HG02884 (cell line): ENCODE results near the gene BCAP31.
"Not testable (repeated sequence)": the region's sequence is repeated elsewhere in the genome, so short reads cannot be mapped to it uniquely, and the experiment has no call there.

Experiments used
- ATAC-seq: cut with Tn5 transposase; IDR thresholded peaks from one replicate; pipeline ENCODE4 v1.9.1; 2021; ENCODE audit warnings: mild to moderate bottlenecking, moderate library complexity; ENCODE audit not compliant: unreplicated experiment

Gene BCAP31

GRCh38 chrX:153685156-153685536, 39.0 kb downstream of the BCAP31 start:
- ATAC-seq = no peak

- ATAC-seq = no peak
Observed at GRCh38 chrX:153684467-153685155, 39.6 kb downstream of the BCAP31 start.

- not testable (repeated sequence) for ATAC-seq
Observed at GRCh38 chrX:153683486-153683885, 40.7 kb downstream of the BCAP31 start.

GRCh38 chrX:153681175-153681574, 43.0 kb downstream of the BCAP31 start:
- no peak for ATAC-seq

GRCh38 chrX:153674219-153674851, 49.9 kb downstream of the BCAP31 start:
- ATAC-seq = no peak

GRCh38 chrX:153673428-153674218, 50.6 kb downstream of the BCAP31 start, which contains the start of gene PNCK:
TSS of gene PNCK (minus strand) at chrX:153673813. CDS start at chrX:153673076, 737 bp downstream.
- no peak for ATAC-seq

- ATAC-seq = no peak
Observed at GRCh38 chrX:153672531-153673427, 51.4 kb downstream of the BCAP31 start.

- ATAC-seq = no peak
Observed at GRCh38 chrX:153671589-153672530, 52.3 kb downstream of the BCAP31 start.

GRCh38 chrX:153670748-153671588, 53.2 kb downstream of the BCAP31 start:
- ATAC-seq = no peak

- no peak for ATAC-seq
Observed at GRCh38 chrX:153669901-153670731, 54.1 kb downstream of the BCAP31 start.

- no peak for ATAC-seq
Observed at GRCh38 chrX:153669174-153669890, 54.9 kb downstream of the BCAP31 start.

GRCh38 chrX:153668423-153669173, 55.6 kb downstream of the BCAP31 start:
- no peak for ATAC-seq

GRCh38 chrX:153667956-153668396, 56.2 kb downstream of the BCAP31 start:
- ATAC-seq = no peak

GRCh38 chrX:153667281-153667955, 56.8 kb downstream of the BCAP31 start:
- no peak for ATAC-seq

- no peak for ATAC-seq
Observed at GRCh38 chrX:153665726-153666306, 58.4 kb downstream of the BCAP31 start.
